IMR-90 (cell line): ENCODE measurements around the gene ARL4A. TPM values are rescaled to one million over a fixed set of nuclear protein-coding genes. Genes with fewer than 3 reads are reported as not detected.

Source experiments
- ATAC-seq: fragments of 200-7000 bp; cut with Tn5 transposase; 2 replicates; pipeline ENCODE4 v1.9.1; 2020; ENCODE audit warnings: low read depth, mild to moderate bottlenecking, moderate library complexity
- BruUV-seq: library from RNA; stranded (reverse); fragments of 400-500 nt; replicated peaks from 2 replicates; lab custom pipeline; 2021; lab: Mats Ljungman, UMichigan
- CTCF ChIA-PET: fragments of 300-600 bp; formaldehyde crosslinking; extraction: SDS; loops from one replicate; lab custom pipeline; 2021; ENCODE audit warnings: antibody characterized with exemption; lab: Yijun Ruan, JAX
- POLR2A ChIA-PET: fragments of 300-600 bp; sonication (Branson Sonifier 250); formaldehyde crosslinking; loops from one replicate; lab custom pipeline; 2022; ENCODE audit warnings: antibody characterized with exemption; ENCODE audit not compliant: unreplicated experiment; lab: Charles Lee
- DNase-seq: peaks from one replicate; pipeline ENCODE4 v3.0.0; 2013
- H2AFZ ChIP-seq: replicated peaks from 2 replicates; pipeline ENCODE3; 2013; ENCODE audit warnings: low read length, mild to moderate bottlenecking; ENCODE audit not compliant: poor library complexity
- H2AK5ac ChIP-seq: 2 replicates; pipeline ENCODE4 v1.6.1; 2013; ENCODE audit warnings: low read depth, low read length, inconsistent platforms
- H2AK9ac ChIP-seq: replicated peaks from 2 replicates; pipeline ENCODE3; 2013; ENCODE audit warnings: mild to moderate bottlenecking, low read depth, low read length, moderate library complexity; ENCODE audit not compliant: poor library complexity
- H2BK120ac ChIP-seq: 2 replicates; pipeline ENCODE4 v1.6.1; 2013; ENCODE audit warnings: low read depth, low read length, inconsistent platforms
- H2BK15ac ChIP-seq: 3 replicates; pipeline ENCODE4 v1.6.1; 2013; ENCODE audit warnings: low read depth, low read length, inconsistent platforms
- H2BK20ac ChIP-seq: 2 replicates; pipeline ENCODE4 v1.6.1; 2013; ENCODE audit warnings: low read depth, mild to moderate bottlenecking, inconsistent platforms, low read length, moderate library complexity
- H2BK5ac ChIP-seq: 2 replicates; pipeline ENCODE4 v1.6.1; 2013; ENCODE audit warnings: mild to moderate bottlenecking, low read depth, low read length, inconsistent platforms; ENCODE audit not compliant: poor library complexity, severe bottlenecking
- H3K14ac ChIP-seq: replicated peaks from 2 replicates; pipeline ENCODE4 v1.6.1; 2013; ENCODE audit warnings: low read depth, low read length, inconsistent platforms
- H3K18ac ChIP-seq: 2 replicates; pipeline ENCODE4 v1.6.1; 2013; ENCODE audit warnings: low read depth, low read length, control low read depth
- H3K23ac ChIP-seq: 2 replicates; pipeline ENCODE4 v1.6.1; 2013; ENCODE audit warnings: low read depth, low read length, inconsistent platforms
- H3K27ac ChIP-seq: 2 replicates; pipeline ENCODE4 v1.5.1; 2013; ENCODE audit warnings: mild to moderate bottlenecking, control low read depth, low read length; ENCODE audit not compliant: insufficient read depth
- H3K27me3 ChIP-seq: 2 replicates; pipeline ENCODE4 v1.6.1; 2013; ENCODE audit warnings: low read length; ENCODE audit not compliant: control insufficient read depth, insufficient read depth
- H3K36me3 ChIP-seq: 2 replicates; pipeline ENCODE4 v1.6.1; 2013; ENCODE audit warnings: low read length, mixed read lengths; ENCODE audit not compliant: control insufficient read depth, insufficient read depth
- H3K4ac ChIP-seq: 2 replicates; pipeline ENCODE4 v1.6.1; 2013; ENCODE audit warnings: low read depth, low read length, inconsistent platforms
- H3K4me1 ChIP-seq: 2 replicates; pipeline ENCODE4 v1.6.1; 2013; ENCODE audit warnings: low read length, mixed read lengths; ENCODE audit not compliant: control insufficient read depth, insufficient read depth
- H3K4me2 ChIP-seq: 2 replicates; pipeline ENCODE4 v1.6.1; 2013; ENCODE audit warnings: low read depth, mild to moderate bottlenecking, control low read depth, low read length, moderate library complexity
- H3K4me3 ChIP-seq: 2 replicates; pipeline ENCODE4 v1.5.1; 2013; ENCODE audit warnings: low read depth, mild to moderate bottlenecking, control low read depth, low read length, moderate library complexity; ENCODE audit not compliant: insufficient read depth
- H3K56ac ChIP-seq: 2 replicates; pipeline ENCODE4 v1.6.1; 2013; ENCODE audit warnings: low read length, inconsistent platforms; ENCODE audit not compliant: insufficient read depth; ENCODE audit errors: extremely low read depth
- H3K79me1 ChIP-seq, 2 experiments: 2 replicates each; pipeline ENCODE4 v1.6.1; 2013; ENCODE audit warnings: low read length in 2 of 2, inconsistent platforms in 1 of 2, low read depth in 1 of 2
- H3K9ac ChIP-seq: 2 replicates; pipeline ENCODE4 v1.6.1; 2013; ENCODE audit warnings: low read depth, low read length, control low read depth
- H3K9me1 ChIP-seq: 2 replicates; pipeline ENCODE4 v1.6.1; 2013; ENCODE audit warnings: low read length, inconsistent platforms; ENCODE audit not compliant: insufficient read depth
- H3K9me3 ChIP-seq: 2 replicates; pipeline ENCODE4 v1.6.1; 2013; ENCODE audit warnings: low read length; ENCODE audit not compliant: control insufficient read depth, insufficient read depth
- H4K20me1 ChIP-seq: 2 replicates; pipeline ENCODE4 v1.6.1; 2013; ENCODE audit warnings: low read length, inconsistent platforms; ENCODE audit not compliant: insufficient read depth
- H4K5ac ChIP-seq: 2 replicates; pipeline ENCODE4 v1.6.1; 2013; ENCODE audit warnings: mild to moderate bottlenecking, low read depth, low read length, control low read depth
- H4K8ac ChIP-seq, 2 experiments: 2 replicates each; pipeline ENCODE4 v1.6.1; 2013; ENCODE audit warnings: low read depth in 2 of 2, low read length in 2 of 2, control low read depth in 1 of 2, inconsistent platforms in 1 of 2
- H4K91ac ChIP-seq: 2 replicates; pipeline ENCODE4 v1.6.1; 2013; ENCODE audit warnings: low read depth, low read length, inconsistent platforms; ENCODE audit not compliant: insufficient read depth
- CHD1 ChIP-seq: IDR thresholded peaks from 2 replicates; pipeline ENCODE4 v1.6.1; 2012; ENCODE audit warnings: low read depth, low read length, improper control_type of control experiment
- FOS ChIP-seq: fragments of 150-350 bp; IDR thresholded peaks from 2 replicates; pipeline ENCODE4 v1.6.1; 2016; ENCODE audit warnings: low read depth, low read length
- MAFK ChIP-seq: IDR thresholded peaks from 2 replicates; pipeline ENCODE4 v1.6.1; 2012; ENCODE audit warnings: low read depth, low read length, improper control_type of control experiment
- MAZ ChIP-seq: IDR thresholded peaks from 2 replicates; pipeline ENCODE4 v1.6.1; 2012; ENCODE audit warnings: low read depth, mild to moderate bottlenecking, low read length, improper control_type of control experiment, moderate library complexity, borderline replicate concordance
- NFE2L2 ChIP-seq: fragments of 150-350 bp; IDR thresholded peaks from 2 replicates; pipeline ENCODE4 v1.6.1; 2016; ENCODE audit warnings: low read depth, mild to moderate bottlenecking, low read length
- RAD21 ChIP-seq: IDR thresholded peaks from 2 replicates; pipeline ENCODE4 v1.6.1; 2012; ENCODE audit warnings: low read length, improper control_type of control experiment
- RCOR1 ChIP-seq: IDR thresholded peaks from 2 replicates; pipeline ENCODE4 v1.6.1; 2012; ENCODE audit warnings: mild to moderate bottlenecking, low read length, improper control_type of control experiment; ENCODE audit not compliant: insufficient replicate concordance
- SMC3 ChIP-seq: fragments of 150-350 bp; IDR thresholded peaks from 2 replicates; pipeline ENCODE4 v1.6.1; 2016; ENCODE audit warnings: low read depth, mild to moderate bottlenecking, antibody characterized with exemption, low read length, moderate library complexity
- WGBS, 2 experiments: methylation state at CpG; one replicate each; pipeline versions ENCODE4 v1.1.5 to v1.1.7; 2013; ENCODE audit warnings: missing lambda C conversion rate in 2 of 2; ENCODE audit not compliant: insufficient read length in 1 of 2; ENCODE audit errors: extremely low coverage in 2 of 2; 5-methylcytosine and 5-hydroxymethylcytosine counted together
- dilution Hi-C: fragments of 300-500 bp; cut with HindIII; formaldehyde crosslinking; loops from one replicate; pipeline ENCODE4 v1.14.3; 2018; ENCODE audit warnings: low sequenced_read_pairs; ENCODE audit not compliant: unreplicated experiment
- in situ Hi-C: fragments of 300-500 bp; cut with MboI; formaldehyde crosslinking; loops from 3 replicates; pipeline ENCODE4 v1.14.3; 2019; ENCODE audit warnings: low sequenced_read_pairs, inconsistent platforms, mixed read lengths
- intact Hi-C: fragments of 100-400 bp; cut with micrococcal nuclease; formaldehyde crosslinking; loops from 2 replicates; pipeline ENCODE4 v1.10.0; 2022
- polyA plus RNA-seq, 3 experiments: library from polyadenylated mRNA; depleted of rRNA; stranded (reverse); fragments of >200 nt; gene quantifications; 2 replicates each; pipeline ENCODE4 v1.2.3, GENCODE V29; 2012; ENCODE audit warnings: low replicate concordance in 1 of 3
- total RNA-seq: library from RNA; depleted of rRNA; stranded (reverse); fragments of >200 nt; gene quantifications from 2 replicates; pipeline ENCODE4 v1.2.3, GENCODE V29; 2012
- TF ChIP-seq, protein P1 (sequence below): conservative IDR thresholded peaks from 2 replicates; pipeline ENCODE4 v1.5.1; 2012; ENCODE audit warnings: mild to moderate bottlenecking, low read depth, low read length, improper control_type of control experiment

Gene ARL4A
- total and polyA plus RNA-seq, 2 of the 4 experiments (the other 2 are of a cell fraction): 13.7 to 22.4 TPM

GRCh38 chr7:12638851-12639456, 48.5 kb upstream of the ARL4A start:
- H3K9me3 ChIP-seq: no peaks in the 10 kb centered on the region
- H2AFZ ChIP-seq: no peak overlapping the region
- H3K18ac ChIP-seq: no peak overlapping the region
- H2BK20ac ChIP-seq: no peak overlapping the region; the same call in 1 of the 2 replicates
- no peak for TF ChIP-seq NFE2L2
- no peak for TF ChIP-seq RCOR1
- TF ChIP-seq RAD21: peak; percentile 77
- TF ChIP-seq MAZ: no peak
- TF ChIP-seq SMC3: peak; percentile 76
- no peak for TF ChIP-seq FOS
- peak; percentile 79 for TF ChIP-seq MAFK
- TF ChIP-seq, protein P1, sequence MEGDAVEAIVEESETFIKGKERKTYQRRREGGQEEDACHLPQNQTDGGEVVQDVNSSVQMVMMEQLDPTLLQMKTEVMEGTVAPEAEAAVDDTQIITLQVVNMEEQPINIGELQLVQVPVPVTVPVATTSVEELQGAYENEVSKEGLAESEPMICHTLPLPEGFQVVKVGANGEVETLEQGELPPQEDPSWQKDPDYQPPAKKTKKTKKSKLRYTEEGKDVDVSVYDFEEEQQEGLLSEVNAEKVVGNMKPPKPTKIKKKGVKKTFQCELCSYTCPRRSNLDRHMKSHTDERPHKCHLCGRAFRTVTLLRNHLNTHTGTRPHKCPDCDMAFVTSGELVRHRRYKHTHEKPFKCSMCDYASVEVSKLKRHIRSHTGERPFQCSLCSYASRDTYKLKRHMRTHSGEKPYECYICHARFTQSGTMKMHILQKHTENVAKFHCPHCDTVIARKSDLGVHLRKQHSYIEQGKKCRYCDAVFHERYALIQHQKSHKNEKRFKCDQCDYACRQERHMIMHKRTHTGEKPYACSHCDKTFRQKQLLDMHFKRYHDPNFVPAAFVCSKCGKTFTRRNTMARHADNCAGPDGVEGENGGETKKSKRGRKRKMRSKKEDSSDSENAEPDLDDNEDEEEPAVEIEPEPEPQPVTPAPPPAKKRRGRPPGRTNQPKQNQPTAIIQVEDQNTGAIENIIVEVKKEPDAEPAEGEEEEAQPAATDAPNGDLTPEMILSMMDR: peak; percentile 76
- TF ChIP-seq CHD1: no peak
- ChIA-PET CTCF (interaction anchor here (1.0 to 1.5 kb wide), 6 partner anchors 15 to 623 kb away, joined by 3 to 7 read pairs (median 4); no protein-coding TSS in a partner anchor), POLR2A (no interaction called here)
- no peaks in the 10 kb centered on the region; the same call in 1 of the 2 replicates for H3K27me3 ChIP-seq
- H3K23ac ChIP-seq: no peak overlapping the region
- H2AK5ac ChIP-seq: no peak overlapping the region
- no peak overlapping the region for H3K9ac ChIP-seq
- peak; percentile 69 for ATAC-seq
- H3K9me1 ChIP-seq: peaks cover 4% of the 10 kb centered on the region; the same call in 1 of the 2 replicates
- no TSS peak for BruUV-seq
- intact Hi-C loops: loop anchor here (1.0 kb wide), 3 partner anchors 44 to 624 kb away; no protein-coding TSS in a partner anchor
- no peak overlapping the region for H3K14ac ChIP-seq
- no peak overlapping the region for H3K4me3 ChIP-seq
- no peak overlapping the region for H2BK120ac ChIP-seq
- H3K4me2 ChIP-seq: no peak overlapping the region
- in situ Hi-C loops: no loop called here
- no peak overlapping the region for H2AK9ac ChIP-seq
- no peak overlapping the region for H4K5ac ChIP-seq
- H3K4ac ChIP-seq: no peak overlapping the region
- H3K79me1 ChIP-seq: no peaks in the 10 kb centered on the region
- peaks cover 3% of the 10 kb centered on the region; the same call in 1 of the 2 replicates for H3K4me1 ChIP-seq
- no peaks in the 10 kb centered on the region for H4K20me1 ChIP-seq
- no peak overlapping the region for H4K91ac ChIP-seq
- H3K56ac ChIP-seq: no peak overlapping the region
- no peak overlapping the region for H2BK15ac ChIP-seq
- H4K8ac ChIP-seq: no peak overlapping the region
- no CpG with 5 or more reads among the region's 6 CpGs for WGBS, 2 experiments
- no peak overlapping the region for H2BK5ac ChIP-seq
- H3K27ac ChIP-seq: no peak overlapping the region
- H3K36me3 ChIP-seq: no peaks in the 10 kb centered on the region
- DNase-seq: peak; percentile 54
- dilution Hi-C loops: no loop called here
